RWPE1 (cell line): ENCODE measurements around the gene IRF4.

Experiments used
- CTCF ChIA-PET: fragments of 350-600 bp; sonication (Branson Sonifier 250); formaldehyde crosslinking; extraction: SDS; loops from one replicate; lab custom pipeline; 2021; lab: Yijun Ruan, JAX
- POLR2A ChIA-PET: fragments of 400-600 bp; formaldehyde crosslinking; extraction: SDS; loops from one replicate; lab custom pipeline; 2020; ENCODE audit warnings: antibody characterized with exemption; ENCODE audit not compliant: low non-redundant PET; lab: Yijun Ruan, JAX
- DNase-seq: peaks from one replicate; pipeline ENCODE4 v3.0.0; 2012; ENCODE audit warnings: low spot score
- H3K27ac ChIP-seq: fragments of 450-650 bp; 2 replicates; pipeline ENCODE4 v1.5.1; 2017
- TF ChIP-seq, protein P1 (sequence below): fragments of 450-650 bp; conservative IDR thresholded peaks from 2 replicates; pipeline ENCODE4 v1.5.1; 2017; ENCODE audit warnings: low read depth, mild to moderate bottlenecking

IRF4 gene

DNA sequence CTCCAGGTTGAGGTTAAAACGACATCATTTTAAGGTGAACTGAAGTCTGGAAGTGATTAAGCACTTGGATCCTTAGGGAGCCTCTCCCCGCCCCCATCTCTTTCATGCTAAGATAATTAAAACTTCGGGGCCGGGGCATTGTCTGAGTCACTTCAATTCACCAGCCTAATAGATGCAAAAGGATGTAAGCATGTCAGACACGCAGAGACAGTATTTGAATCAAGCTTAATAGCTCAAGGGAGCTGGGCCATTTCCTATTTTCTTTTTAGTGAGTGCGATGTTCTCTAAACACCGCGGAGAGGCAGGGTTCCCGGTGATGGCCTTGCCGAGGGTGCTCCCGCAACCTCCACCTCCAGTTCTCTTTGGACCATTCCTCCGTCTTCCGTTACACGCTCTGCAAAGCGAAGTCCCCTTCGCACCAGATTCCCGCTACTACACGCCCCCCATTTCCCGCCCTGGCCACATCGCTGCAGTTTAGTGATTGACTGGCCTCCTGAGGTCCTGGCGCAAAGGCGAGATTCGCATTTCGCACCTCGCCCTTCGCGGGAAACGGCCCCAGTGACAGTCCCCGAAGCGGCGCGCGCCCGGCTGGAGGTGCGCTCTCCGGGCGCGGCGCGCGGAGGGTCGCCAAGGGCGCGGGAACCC lies 516 bp upstream of the IRF4 start:
- POLR2A ChIA-PET = no interaction called here
- TF ChIP-seq, protein P1, sequence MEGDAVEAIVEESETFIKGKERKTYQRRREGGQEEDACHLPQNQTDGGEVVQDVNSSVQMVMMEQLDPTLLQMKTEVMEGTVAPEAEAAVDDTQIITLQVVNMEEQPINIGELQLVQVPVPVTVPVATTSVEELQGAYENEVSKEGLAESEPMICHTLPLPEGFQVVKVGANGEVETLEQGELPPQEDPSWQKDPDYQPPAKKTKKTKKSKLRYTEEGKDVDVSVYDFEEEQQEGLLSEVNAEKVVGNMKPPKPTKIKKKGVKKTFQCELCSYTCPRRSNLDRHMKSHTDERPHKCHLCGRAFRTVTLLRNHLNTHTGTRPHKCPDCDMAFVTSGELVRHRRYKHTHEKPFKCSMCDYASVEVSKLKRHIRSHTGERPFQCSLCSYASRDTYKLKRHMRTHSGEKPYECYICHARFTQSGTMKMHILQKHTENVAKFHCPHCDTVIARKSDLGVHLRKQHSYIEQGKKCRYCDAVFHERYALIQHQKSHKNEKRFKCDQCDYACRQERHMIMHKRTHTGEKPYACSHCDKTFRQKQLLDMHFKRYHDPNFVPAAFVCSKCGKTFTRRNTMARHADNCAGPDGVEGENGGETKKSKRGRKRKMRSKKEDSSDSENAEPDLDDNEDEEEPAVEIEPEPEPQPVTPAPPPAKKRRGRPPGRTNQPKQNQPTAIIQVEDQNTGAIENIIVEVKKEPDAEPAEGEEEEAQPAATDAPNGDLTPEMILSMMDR = no peak
- CTCF ChIA-PET = no interaction called here
- DNase-seq = no peak
- H3K27ac ChIP-seq = no peak overlapping the region

DNA sequence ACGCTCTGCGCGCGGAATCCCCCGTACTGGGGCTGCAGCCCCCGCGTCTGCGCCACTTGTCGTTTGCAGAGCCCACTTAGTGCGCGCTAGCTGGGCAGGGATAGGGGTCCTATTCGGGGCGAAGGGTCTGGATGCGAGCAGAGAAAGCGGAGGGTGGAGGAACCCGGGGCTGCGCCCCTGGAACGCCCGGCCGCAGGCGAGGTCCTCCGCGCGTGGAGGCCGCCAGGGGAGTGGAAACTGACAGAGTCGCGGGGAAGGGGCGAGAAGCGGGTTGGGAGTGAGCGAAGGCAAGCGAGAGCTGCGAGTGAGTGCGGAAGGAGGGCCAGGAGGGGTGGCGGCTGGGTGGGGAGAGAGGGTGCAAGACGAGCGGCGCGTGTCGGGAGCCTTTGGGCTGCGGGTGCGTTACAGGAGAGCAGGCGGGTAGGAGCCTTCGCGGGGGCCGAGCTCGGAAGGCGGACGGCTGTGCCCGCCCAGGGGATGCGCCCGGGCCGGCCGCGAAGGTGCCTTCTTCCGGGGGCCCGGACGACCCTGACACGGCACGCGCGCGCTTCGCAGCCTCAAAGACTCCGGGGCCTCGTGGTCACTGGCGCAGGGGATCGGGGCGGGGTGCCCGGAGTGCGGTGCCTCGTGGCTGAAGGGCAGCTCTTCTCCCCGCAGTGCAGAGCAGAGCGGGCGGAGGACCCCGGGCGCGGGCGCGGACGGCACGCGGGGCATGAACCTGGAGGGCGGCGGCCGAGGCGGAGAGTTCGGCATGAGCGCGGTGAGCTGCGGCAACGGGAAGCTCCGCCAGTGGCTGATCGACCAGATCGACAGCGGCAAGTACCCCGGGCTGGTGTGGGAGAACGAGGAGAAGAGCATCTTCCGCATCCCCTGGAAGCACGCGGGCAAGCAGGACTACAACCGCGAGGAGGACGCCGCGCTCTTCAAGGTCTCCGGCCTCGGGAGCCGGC lies 1.2 kb downstream of the IRF4 start:
- CTCF ChIA-PET = interaction anchor here (0.6 kb wide), 2 partner anchors 53 to 1044 kb away, joined by 3 to 4 read pairs; no protein-coding TSS in a partner anchor
- no peak overlapping the region for H3K27ac ChIP-seq
- no peak for DNase-seq
- TF ChIP-seq, protein P1 = no peak
- POLR2A ChIA-PET = no interaction called here

DNA sequence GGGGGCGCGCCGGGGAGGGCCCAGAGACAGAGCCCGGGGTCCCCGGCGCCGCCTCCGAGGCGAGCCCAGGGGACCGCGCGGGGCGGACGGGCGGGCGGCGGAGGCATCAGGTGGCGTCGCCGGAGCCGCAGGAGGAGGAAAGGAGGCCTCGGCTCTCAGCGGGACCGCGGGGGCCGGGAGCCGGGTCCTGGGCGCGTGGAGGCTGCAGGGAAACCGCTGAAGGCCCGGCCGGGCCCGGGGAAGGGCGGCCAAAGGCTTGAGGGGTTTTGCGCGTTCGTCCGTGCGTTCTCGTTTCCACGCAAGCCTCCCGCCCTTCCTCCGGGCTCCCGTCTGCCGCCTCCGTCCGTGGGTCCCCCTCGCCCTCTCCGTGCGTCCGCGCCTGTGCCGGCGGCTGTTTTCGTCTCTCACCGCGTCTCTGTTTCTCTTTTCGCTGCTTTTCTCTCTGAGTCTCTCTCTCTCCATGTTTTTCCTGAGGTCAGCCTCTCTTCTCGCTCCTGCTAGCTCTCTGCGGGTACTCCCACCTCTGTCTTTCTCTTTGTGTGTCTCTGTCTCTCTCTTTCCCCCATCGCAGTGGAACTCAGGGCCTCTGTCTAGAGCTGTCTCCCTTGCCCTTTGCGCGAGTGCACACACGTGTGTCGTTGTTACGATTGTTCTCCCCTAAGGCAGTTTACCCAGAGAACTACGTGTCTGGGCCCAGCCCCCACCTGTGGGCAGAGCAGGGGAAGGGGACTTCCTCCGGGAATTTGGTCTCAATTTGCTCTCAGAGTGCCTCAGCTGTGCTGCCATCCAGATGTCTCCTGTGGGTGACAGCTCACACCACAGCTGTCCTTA lies 2.1 kb downstream of the IRF4 start:
- no peak for DNase-seq
- CTCF ChIA-PET = interaction anchor here (0.6 kb wide), 1 partner anchor 54 kb away, joined by 4 read pairs; no protein-coding TSS in a partner anchor
- TF ChIP-seq, protein P1 = no peak
- POLR2A ChIA-PET = no interaction called here
- H3K27ac ChIP-seq = no peak overlapping the region

- H3K27ac ChIP-seq = no peak overlapping the region
- TF ChIP-seq, protein P1 = no peak
- ChIA-PET POLR2A (no interaction called here), CTCF (no interaction called here)
- no peak for DNase-seq
Observed at GRCh38 chr6:394641-395289, 3.2 kb downstream of the IRF4 start.

GRCh38 chr6:395432-396125 lies 4.0 kb downstream of the IRF4 start:
- no peak overlapping the region for H3K27ac ChIP-seq
- TF ChIP-seq, protein P1 = no peak
- POLR2A ChIA-PET = no interaction called here
- DNase-seq = no peak
- CTCF ChIA-PET = no interaction called here
